GM19193 (cell line): ENCODE results near the gene IER2.
A peak's percentile ranks its signal among the peaks of the same experiment; 100 is the strongest.

Experiments used
- POLR2A ChIP-seq: IDR thresholded peaks from 4 replicates; pipeline ENCODE4 v1.6.1; 2011; ENCODE audit not compliant: insufficient read depth, insufficient read length; ENCODE audit errors: extremely low read depth

Gene IER2, protein sequence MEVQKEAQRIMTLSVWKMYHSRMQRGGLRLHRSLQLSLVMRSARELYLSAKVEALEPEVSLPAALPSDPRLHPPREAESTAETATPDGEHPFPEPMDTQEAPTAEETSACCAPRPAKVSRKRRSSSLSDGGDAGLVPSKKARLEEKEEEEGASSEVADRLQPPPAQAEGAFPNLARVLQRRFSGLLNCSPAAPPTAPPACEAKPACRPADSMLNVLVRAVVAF

DNA sequence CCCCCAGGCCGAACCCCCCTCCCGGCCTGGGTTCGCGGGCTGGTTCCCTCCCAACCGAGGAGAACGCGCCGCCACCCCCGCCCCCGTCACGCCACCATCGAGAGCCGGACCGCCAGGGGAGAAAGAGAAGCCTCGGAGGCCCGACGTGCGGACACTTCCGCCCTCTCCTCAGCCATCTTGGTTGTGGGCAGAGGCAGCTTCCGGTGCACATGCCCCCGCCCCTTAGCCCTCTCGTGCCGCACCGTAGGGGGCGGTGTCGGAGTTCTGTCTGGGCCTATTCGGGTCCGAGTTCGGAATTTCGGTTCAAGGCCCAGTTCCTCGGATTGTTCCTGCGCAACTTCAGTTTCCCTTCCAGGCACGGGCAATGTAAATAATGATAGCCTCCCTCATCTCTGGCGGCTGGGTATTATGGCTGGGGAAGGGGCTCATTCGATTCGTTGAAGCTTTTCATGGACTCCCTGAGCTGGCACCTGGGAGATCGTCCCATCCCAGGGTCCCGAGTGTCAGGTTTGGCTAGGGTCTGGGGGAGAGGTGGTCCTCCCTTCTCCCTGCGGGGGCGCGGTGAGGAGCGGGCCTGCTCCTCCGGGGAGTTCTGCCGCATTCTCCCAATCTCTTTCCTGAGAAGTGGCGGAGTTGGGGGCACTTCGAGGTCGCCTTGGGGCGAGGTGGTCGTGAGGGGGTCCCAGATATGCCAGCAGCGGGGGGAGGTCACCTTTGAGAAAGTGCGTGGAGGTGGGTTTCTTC is at the start of gene IER2, which contains the start of gene STX10:
TSS of gene IER2 (plus strand) at position 225 of the 744 bp plus-strand sequence. CDS start 2,776 bp downstream, outside the sequence.
TSS of gene STX10 (minus strand) at position 189 of the 744 bp plus-strand sequence. CDS start 202 bp downstream, outside the sequence.
- peak; percentile 57 for TF ChIP-seq POLR2A

- no peak for TF ChIP-seq POLR2A
Observed at GRCh38 chr19:13100841-13101589, 49.2 kb upstream of the IER2 start.

GRCh38 chr19:13101590-13102415 is 48.4 kb upstream of the IER2 start:
- TF ChIP-seq POLR2A, result no peak

DNA sequence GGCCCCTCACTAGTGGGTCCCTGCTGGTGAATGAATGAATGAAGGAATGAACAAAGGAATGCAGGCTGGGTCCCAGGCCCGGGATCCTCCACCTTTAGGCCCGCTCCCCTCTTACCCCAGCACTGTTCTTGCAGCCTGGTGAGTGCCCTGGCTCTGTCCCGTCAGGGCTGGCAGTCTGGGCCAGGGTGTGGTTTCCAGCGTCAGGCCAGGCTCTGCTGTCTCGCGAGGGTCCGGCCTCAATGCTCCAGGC is 47.9 kb upstream of the IER2 start:
- no peak for TF ChIP-seq POLR2A

- peak; percentile 64 for TF ChIP-seq POLR2A
Observed at GRCh38 chr19:13102666-13103580, 47.3 kb upstream of the IER2 start, which contains the start of gene LYL1. TSS of gene LYL1 (minus strand) at chr19:13102858. CDS start at chr19:13101171, 1,687 bp downstream.

- TF ChIP-seq POLR2A, result no peak
Observed at GRCh38 chr19:13103581-13104359, 46.4 kb upstream of the IER2 start.

DNA sequence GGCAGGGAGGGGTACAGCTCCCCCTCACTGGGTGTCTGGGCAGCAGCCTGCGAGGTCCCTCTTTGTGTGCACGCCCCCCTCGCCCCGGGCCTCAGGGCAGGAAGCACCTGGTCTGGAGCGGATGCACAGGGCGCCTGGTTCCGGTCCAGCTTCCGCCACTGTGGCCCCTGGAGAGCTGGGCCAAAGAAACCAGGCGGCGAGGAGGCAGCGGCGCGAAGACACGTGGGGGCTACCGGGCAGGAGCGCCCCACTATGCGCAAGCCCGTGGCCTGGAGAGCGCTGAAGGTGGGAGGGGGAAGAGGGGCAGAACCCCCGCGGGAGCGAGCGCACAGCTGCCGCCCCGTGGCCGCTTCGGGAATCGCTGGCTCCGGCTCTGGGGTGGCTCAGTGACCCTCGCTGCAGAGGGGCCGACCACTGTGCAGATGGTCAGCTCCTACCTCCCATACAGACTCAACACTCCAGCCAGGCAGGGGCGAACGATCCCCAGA is 45.8 kb upstream of the IER2 start:
- TF ChIP-seq POLR2A, result peak; percentile 49

DNA sequence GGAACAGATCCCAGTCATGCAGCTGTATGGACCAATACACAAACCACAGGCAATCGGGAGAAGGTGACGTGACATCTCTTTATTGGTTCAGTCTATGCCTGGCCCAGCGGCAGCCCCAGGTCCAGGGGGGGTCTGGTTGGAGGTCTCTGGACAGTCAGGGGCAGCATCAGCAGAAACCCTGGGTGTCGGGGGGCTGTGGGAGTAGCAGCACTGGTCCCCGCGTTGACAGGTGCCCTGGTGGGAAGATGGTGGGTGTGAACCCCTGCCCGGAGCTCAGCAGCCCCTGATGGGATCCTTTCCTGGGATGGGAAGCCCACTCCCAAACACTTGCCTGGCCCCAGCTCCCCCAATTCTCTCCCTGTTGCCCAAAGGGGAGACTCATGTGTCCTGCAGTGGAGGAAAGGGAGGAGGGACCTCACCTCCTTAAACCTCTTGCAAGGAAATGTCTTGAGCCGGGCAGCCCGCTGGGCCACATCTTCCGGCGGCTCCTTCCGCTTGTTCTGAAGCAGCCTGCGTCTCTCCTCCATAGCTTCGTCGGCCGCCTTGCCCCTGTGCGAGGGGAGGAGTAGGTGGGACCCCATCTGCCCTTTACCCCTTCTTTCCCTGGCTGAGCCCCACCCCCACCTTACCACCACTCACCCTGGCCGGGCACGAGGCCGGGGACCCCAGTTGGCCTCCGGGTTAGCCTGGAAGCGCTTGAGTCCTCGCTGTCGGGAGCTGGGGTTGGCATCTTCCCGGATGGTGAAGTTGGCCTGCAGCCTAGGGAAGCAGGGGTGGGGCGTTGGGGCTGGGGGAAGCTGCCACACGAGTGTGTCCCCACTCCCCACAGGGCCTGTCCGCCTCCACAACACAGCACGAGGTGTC is 45.1 kb upstream of the IER2 start:
- TF ChIP-seq POLR2A, result peak; percentile 50

GRCh38 chr19:13109361-13110098 is 40.7 kb upstream of the IER2 start:
- no peak for TF ChIP-seq POLR2A

GRCh38 chr19:13110099-13110610 is 40.1 kb upstream of the IER2 start:
- no peak for TF ChIP-seq POLR2A

- no peak for TF ChIP-seq POLR2A
Observed at GRCh38 chr19:13112555-13112954, 37.7 kb upstream of the IER2 start.
